Measurements from ENCODE around the gene ADPRH. TPM values are rescaled to one million over a fixed set of nuclear protein-coding genes. Genes with fewer than 3 reads are reported as not detected.

The ADPRH gene
- total and polyA plus RNA-seq, 10 of the 15 experiments (the other 5 are each of a cell fraction or from before 2014, with no cell fraction given) = 2.3 to 32.6 (median 19.0) TPM

DNA sequence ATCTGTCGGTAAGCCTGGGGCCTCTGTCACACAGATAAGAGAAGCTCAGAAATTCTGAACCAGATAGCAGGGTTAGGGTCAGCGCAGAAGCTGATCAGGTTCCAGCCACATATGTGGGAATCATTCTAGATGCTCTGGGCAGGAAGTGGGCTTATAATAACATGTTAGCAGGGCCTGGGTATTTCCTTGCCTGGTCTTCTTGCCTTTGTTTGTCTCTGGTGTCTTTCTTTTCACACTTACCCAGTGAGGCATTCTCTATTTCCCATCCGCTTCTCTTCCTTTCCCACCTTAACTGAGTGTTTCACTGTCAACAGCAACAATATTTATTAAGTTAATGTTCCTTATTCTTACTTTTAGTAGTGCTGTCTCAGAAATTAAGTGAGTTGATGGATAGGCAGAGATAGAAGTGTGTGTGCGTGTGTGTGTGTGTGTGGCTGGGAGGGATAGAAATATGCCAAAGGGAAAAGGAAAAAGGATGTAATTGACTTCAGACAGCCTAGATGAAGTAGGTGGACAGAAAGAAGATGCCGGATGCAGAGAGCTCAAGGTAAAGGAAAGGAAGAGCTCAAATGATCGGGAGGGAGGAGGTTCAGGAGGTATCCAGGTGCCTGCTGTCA, 20.4 kb downstream of the ADPRH start (continued):
- TF ChIP-seq, protein P1, sequence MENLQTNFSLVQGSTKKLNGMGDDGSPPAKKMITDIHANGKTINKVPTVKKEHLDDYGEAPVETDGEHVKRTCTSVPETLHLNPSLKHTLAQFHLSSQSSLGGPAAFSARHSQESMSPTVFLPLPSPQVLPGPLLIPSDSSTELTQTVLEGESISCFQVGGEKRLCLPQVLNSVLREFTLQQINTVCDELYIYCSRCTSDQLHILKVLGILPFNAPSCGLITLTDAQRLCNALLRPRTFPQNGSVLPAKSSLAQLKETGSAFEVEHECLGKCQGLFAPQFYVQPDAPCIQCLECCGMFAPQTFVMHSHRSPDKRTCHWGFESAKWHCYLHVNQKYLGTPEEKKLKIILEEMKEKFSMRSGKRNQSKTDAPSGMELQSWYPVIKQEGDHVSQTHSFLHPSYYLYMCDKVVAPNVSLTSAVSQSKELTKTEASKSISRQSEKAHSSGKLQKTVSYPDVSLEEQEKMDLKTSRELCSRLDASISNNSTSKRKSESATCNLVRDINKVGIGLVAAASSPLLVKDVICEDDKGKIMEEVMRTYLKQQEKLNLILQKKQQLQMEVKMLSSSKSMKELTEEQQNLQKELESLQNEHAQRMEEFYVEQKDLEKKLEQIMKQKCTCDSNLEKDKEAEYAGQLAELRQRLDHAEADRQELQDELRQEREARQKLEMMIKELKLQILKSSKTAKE (IDR thresholded peaks at IDR 0.05; ENCODE audit: low read depth, poor library complexity, severe bottlenecking) = no peak
- TF ChIP-seq TBL1XR1 (IDR thresholded peaks at IDR 0.05; ENCODE audit: low read depth, low read length) = 0 out of 2 replicates have a peak, but pooled peaks have one; percentile 17
- peak; percentile 13; the same call in 1 of the 2 replicates for TF ChIP-seq EED (IDR thresholded peaks at IDR 0.05; ENCODE audit: low read depth)
- no peak for TF ChIP-seq TCF3 (IDR thresholded peaks at IDR 0.05; ENCODE audit: borderline replicate concordance, insufficient read depth, low read depth, low read length)
- TF ChIP-seq IRF4 (IDR thresholded peaks at IDR 0.05; ENCODE audit: low read depth, low read length) = no peak
- no peak for TF ChIP-seq DPF2 (IDR thresholded peaks at IDR 0.05)
- peak; percentile 58; the same call in 1 of the 2 replicates for TF ChIP-seq FOXM1 (IDR thresholded peaks at IDR 0.05; ENCODE audit: low read depth, low read length)
- TF ChIP-seq ASH2L (IDR thresholded peaks at IDR 0.05; ENCODE audit: borderline replicate concordance, low read depth) = no peak
- no peak for TF ChIP-seq TCF7 (IDR thresholded peaks at IDR 0.05; ENCODE audit: borderline replicate concordance)
- no peak for TF ChIP-seq CBFB (IDR thresholded peaks at IDR 0.05; ENCODE audit: low read depth)
- TF ChIP-seq RBBP5 (conservative IDR thresholded peaks at IDR 0.05) = no peak
